Stimulated activated CD4-positive, alpha-beta T cell treated with anti-CD3 and anti-CD28 coated beads, TNF-alpha, amount 100 ng/mL, for 4 hours (primary cell): Measurements from ENCODE around the gene NCCRP1.
A peak's percentile ranks its signal among the peaks of the same experiment; 100 is the strongest.

ENCODE experiments used
- DNase-seq, 3 experiments: peaks; one replicate each; pipeline ENCODE4 v3.0.0-alpha.2; 2020; ENCODE audit warnings: low read depth in 3 of 3

Gene NCCRP1

GRCh38 chr19:39246951-39247669 lies 50.3 kb downstream of the NCCRP1 start:
- DNase-seq = peak in 1 of 3 experiments; percentile 28

DNA sequence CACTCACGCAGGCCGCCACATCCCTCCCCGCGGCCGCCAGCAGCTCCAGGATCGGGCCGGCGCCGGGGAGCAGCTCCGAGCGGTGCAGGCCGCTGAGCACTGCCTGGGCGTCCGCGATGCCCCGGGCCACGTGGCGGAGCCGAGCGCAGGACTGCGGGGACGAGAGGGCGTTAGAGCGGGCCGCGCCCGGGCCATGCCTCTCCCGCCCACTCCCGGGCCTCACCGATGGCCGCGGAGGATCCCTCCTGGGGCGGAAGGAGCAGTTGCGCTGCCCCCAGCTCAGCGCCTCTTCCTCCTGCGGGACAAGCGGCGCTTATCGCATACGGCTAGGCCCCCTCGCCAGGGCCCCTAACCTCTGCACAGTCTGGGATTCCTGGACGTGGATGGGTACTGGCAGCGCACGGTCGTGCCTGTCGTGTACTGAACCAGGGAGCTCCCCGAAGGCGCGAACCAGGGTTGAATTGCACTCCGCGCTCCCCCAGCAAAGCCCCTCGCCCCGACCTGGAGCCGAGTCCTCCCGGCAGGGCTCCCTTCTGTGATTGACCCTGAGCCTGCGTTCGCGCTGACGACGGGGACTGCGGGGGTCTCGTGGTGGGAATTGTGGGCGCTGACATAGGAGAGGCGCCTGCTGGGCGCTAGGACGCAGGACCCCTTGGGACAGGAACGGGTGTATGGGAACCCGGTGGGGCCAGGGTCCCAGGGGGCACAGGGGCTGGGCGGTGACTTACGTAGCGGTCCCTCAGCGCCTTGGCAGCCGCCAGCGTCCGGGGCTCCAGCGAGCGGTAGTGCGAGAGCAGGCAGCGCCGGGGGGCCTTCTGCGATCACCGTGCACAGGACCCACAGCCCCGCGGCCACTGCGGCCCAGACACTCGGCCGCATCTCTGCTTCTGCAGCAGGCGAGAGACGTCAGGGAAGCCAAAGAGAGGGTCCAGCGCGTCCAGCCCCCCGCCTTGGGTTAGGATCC lies 51.2 kb downstream of the NCCRP1 start:
- DNase-seq = no peak

GRCh38 chr19:39248806-39249205 lies 52.0 kb downstream of the NCCRP1 start, which contains the start of gene IFNL4:
TSS of gene IFNL4 (minus strand) at chr19:39248856.
- no peak for DNase-seq

DNA sequence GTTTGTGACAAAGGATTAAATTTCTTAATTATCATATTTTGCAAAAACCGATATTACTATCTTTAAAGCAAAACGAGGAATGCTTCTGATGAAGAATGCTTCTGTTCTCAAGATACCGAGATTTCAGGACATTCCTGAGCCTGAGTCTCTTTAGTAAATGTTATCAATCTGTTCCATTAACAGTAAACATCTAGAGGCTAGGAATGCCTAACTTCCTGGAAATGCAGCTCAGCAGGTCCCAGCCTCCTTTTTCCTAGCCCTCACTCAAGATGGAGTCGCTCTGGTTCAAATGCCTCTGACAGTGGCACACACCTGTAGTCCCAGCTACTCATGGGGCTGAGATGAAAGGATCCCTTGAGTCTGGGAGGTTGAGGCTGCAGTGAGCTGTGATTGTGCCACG lies 54.3 kb downstream of the NCCRP1 start:
- no peak for DNase-seq
